ENCODE measurements around the gene FKBP11. TPM values are rescaled to one million over a fixed set of nuclear protein-coding genes. Genes with fewer than 3 reads are reported as not detected.
A peak's percentile ranks its signal among the peaks of the same experiment; 100 is the strongest.

Gene FKBP11
- total and polyA plus RNA-seq, 2 of the 8 experiments (the other 6 are each of a cell fraction or from before 2014, with no cell fraction given): 45.7 to 65.1 TPM

DNA sequence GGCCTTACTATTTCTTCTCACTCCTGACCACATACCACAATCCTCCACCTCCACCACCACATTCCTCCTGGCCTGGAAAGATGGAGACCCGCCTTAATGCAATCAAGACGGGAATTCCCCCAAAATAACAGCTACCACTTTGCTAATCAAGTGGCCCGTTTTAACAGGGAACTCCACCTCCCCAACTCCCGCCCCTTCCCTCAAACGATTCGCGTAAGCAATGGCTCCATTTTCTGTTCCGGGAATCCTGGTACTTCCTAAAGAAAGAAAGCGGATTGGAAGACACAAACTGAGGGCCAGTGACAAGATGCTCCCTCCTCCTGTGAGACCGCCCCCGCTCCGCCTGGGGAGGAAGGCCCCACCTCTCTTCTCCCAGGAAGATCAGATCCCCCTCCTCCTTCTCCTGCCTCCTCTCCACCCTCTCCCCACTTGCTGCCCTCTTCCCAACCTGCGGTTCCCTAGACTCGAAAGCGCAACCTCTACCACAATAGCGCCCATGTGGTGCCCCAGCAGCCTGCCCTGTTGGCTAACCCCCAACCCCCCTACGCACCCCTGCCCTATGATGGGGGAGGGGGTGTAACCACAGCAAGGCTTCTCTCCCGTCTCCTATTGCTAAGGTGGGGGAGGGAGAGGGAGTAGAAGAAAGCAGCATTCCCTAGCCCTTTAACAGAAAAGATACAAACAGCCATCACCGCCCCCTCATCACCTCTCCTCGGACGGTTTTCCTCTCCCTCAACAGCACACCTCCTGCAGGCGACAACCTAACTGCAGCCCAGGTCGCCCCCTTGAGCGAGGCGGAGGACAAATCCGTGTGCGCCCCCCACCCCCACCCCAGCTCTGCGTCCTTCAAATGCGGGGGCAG is 31.2 kb upstream of the FKBP11 start (continued):
- peak in 1 of 2 experiments; percentile 61; a peak in 2 of 3 replicates for TF ChIP-seq POLR2A (IDR thresholded peaks at IDR 0.05; ENCODE audit: control extremely low read depth in 1 of 2, low read depth in 2 of 2, low read length in 2 of 2)
- no peak for TF ChIP-seq CTBP2 (IDR thresholded peaks at IDR 0.05; ENCODE audit: borderline replicate concordance, insufficient read depth, insufficient read length, low read length)
- no peak for TF ChIP-seq RXRA (IDR thresholded peaks at IDR 0.05; ENCODE audit: insufficient read depth, low read depth, low read length)
- peak; percentile 53; the same call in 1 of the 2 replicates for TF ChIP-seq MAX (IDR thresholded peaks at IDR 0.05)
- TF ChIP-seq CREB1 (IDR thresholded peaks at IDR 0.05): peak; percentile 61
- no peak for TF ChIP-seq SP2 (IDR thresholded peaks at IDR 0.05; ENCODE audit: low read length)
- peak; percentile 84 for TF ChIP-seq ASH2L (IDR thresholded peaks at IDR 0.05; ENCODE audit: low read length)
- peak; percentile 25 to 82; a peak in 2 of 4 replicates for TF ChIP-seq SIN3A (conservative IDR thresholded peaks at IDR 0.05 in 1 of 2, IDR thresholded peaks at IDR 0.05 in 1 of 2; ENCODE audit: low read depth in 1 of 2, low read length in 2 of 2)
- TF ChIP-seq E2F6 (IDR thresholded peaks at IDR 0.05): no peak
- TF ChIP-seq KDM1A (IDR thresholded peaks at IDR 0.05; ENCODE audit: borderline replicate concordance, low read length): peak; percentile 45
- TF ChIP-seq RNF2 (IDR thresholded peaks at IDR 0.05; ENCODE audit: borderline replicate concordance, low read depth, low read length, missing control alignments, poor library complexity, severe bottlenecking): no peak
- TF ChIP-seq YY1 (IDR thresholded peaks at IDR 0.05; ENCODE audit: low read depth, low read length): peak; percentile 54
- TF ChIP-seq PHF8 (conservative IDR thresholded peaks at IDR 0.05; ENCODE audit: low read depth, low read length): no peak
- TF ChIP-seq CHD2 (IDR thresholded peaks at IDR 0.05; ENCODE audit: low read length): no peak; the same call in 1 of the 2 replicates
- no peak for TF ChIP-seq RBBP5 (IDR thresholded peaks at IDR 0.05; ENCODE audit: borderline replicate concordance, low read depth, low read length)
- TF ChIP-seq HDAC2 (IDR thresholded peaks at IDR 0.05; ENCODE audit: borderline replicate concordance in 1 of 2, low read depth in 2 of 2, low read length in 2 of 2): 0 out of 4 replicates have a peak, but pooled peaks of 1 of the 2 experiments have one; percentile 79
- no peak for TF ChIP-seq SRF (IDR thresholded peaks at IDR 0.05; ENCODE audit: low read depth, low read length)
- peak in 1 of 3 experiments; percentile 36; a peak in 1 of 4 replicates for TF ChIP-seq CTCF (IDR thresholded peaks at IDR 0.05; ENCODE audit: control extremely low read depth in 1 of 3, insufficient read depth in 1 of 3, low read depth in 1 of 3, low read length in 3 of 3)
- no peak for TF ChIP-seq FOSL1 (IDR thresholded peaks at IDR 0.05; ENCODE audit: insufficient read depth, low read depth, low read length)

Measured in H1 (cell line).